Mesendoderm (in vitro differentiated cells): ENCODE results near the gene DGAT2.

ENCODE experiments used
- DNase-seq: peaks from one replicate; pipeline ENCODE4 v3.0.0; 2013
- H2AK5ac ChIP-seq: 2 replicates; pipeline ENCODE4 v1.6.1; 2013; ENCODE audit warnings: low read length, inconsistent platforms
- H2BK120ac ChIP-seq: 2 replicates; pipeline ENCODE4 v1.6.1; 2013; ENCODE audit warnings: low read depth, mild to moderate bottlenecking, low read length, moderate library complexity, mixed read lengths
- H2BK15ac ChIP-seq: replicated peaks from 2 replicates; pipeline ENCODE4 v1.6.1; 2013; ENCODE audit warnings: low read depth, mild to moderate bottlenecking, moderate library complexity
- H2BK5ac ChIP-seq: 2 replicates; pipeline ENCODE4 v1.6.1; 2013; ENCODE audit warnings: low read length, inconsistent platforms
- H3K18ac ChIP-seq: 2 replicates; pipeline ENCODE4 v1.6.1; 2013; ENCODE audit warnings: mild to moderate bottlenecking, low read length, mixed read lengths
- H3K23ac ChIP-seq: one replicate; pipeline ENCODE4 v1.6.1; 2013; ENCODE audit warnings: low read length
- H3K27ac ChIP-seq: 2 replicates; pipeline ENCODE4 v1.5.1; 2013; ENCODE audit warnings: low read depth, mild to moderate bottlenecking, inconsistent platforms, low read length, moderate library complexity
- H3K27me3 ChIP-seq: 2 replicates; pipeline ENCODE4 v1.6.1; 2013; ENCODE audit warnings: low read length, control low read depth, mild to moderate bottlenecking, inconsistent platforms; ENCODE audit not compliant: insufficient read depth, poor library complexity
- H3K36me3 ChIP-seq: 2 replicates; pipeline ENCODE4 v1.6.1; 2013; ENCODE audit warnings: low read length, inconsistent platforms; ENCODE audit not compliant: control insufficient read depth, insufficient read depth
- H3K4ac ChIP-seq: one replicate; pipeline ENCODE4 v1.6.1; 2013; ENCODE audit warnings: low read depth, mild to moderate bottlenecking, low read length, moderate library complexity
- H3K4me1 ChIP-seq: 2 replicates; pipeline ENCODE4 v1.6.1; 2013; ENCODE audit warnings: low read depth, low read length, inconsistent platforms; ENCODE audit not compliant: control insufficient read depth
- H3K4me2 ChIP-seq: 2 replicates; pipeline ENCODE4 v1.6.1; 2013; ENCODE audit warnings: low read length
- H3K4me3 ChIP-seq: 2 replicates; pipeline ENCODE4 v1.5.1; 2013; ENCODE audit warnings: mild to moderate bottlenecking, low read length
- H3K56ac ChIP-seq: one replicate; pipeline ENCODE4 v1.6.1; 2013; ENCODE audit warnings: low read length
- H3K79me1 ChIP-seq: 2 replicates; pipeline ENCODE4 v1.6.1; 2013; ENCODE audit warnings: low read length, inconsistent platforms
- H3K79me2 ChIP-seq: 2 replicates; pipeline ENCODE4 v1.6.1; 2013; ENCODE audit warnings: mild to moderate bottlenecking, low read length; ENCODE audit not compliant: control insufficient read depth, insufficient read depth
- H3K9ac ChIP-seq: 2 replicates; pipeline ENCODE4 v1.6.1; 2013; ENCODE audit warnings: low read length, inconsistent platforms
- H4K5ac ChIP-seq: one replicate; pipeline ENCODE4 v1.6.1; 2013; ENCODE audit warnings: low read length
- H4K8ac ChIP-seq: one replicate; pipeline ENCODE4 v1.6.1; 2013; ENCODE audit warnings: low read depth, mild to moderate bottlenecking, control low read depth, low read length, moderate library complexity
- WGBS: extraction: QIAGEN DNeasy Blood & Tissue Kit; methylation state at CpG from one replicate; pipeline ENCODE4 v1.1.7; 2013; ENCODE audit warnings: low lambda C conversion rate, missing lambda C conversion rate; ENCODE audit not compliant: insufficient coverage; ENCODE audit errors: extremely low coverage; 5-methylcytosine and 5-hydroxymethylcytosine counted together

DGAT2 gene

DNA sequence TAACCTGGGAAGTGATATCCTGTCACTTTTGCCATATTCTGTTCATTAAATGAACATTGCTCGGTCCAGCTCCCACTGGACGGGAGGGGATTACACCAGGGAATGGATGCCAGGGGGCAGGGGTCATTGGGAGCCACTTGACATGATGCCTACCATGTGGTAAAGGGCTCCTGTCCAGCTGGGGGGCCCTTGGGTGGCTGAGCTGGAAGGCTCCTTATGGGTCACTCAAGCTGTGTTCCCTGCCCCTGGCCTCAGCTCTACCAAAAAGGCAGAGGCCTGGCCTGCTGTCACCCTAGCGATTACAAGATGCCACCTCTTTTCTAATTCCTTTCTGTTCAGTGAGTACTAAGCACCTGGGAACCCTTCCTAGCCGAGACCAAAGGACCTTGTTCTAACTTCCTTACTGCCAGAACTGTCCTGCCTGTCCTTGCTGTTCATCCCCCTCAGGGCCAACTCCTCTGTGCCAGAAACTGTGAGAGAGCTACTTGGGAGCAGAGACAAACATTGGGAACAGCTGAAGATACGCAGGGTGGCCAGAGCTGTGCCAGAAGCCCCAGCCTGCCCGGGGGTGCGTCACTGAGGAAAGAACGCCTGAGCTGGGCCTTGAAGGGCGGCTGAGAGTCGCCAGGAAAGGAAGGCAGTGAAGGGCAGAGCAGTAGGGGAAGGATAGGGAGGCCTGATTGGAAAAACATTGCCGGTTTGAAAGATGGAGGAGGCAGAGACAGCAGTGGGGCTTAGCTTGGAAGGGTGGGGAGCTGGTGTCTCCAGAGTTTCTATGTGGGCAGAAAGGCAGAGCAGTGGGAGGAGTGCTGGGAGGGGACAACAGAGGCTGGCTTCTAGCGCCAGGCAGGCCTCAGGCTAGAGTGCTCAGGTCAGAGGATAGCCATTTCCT, 33.7 kb downstream of the DGAT2 start:
- Histone ChIP-seq H3K4ac (no peak overlapping the region), H3K18ac (no peak overlapping the region), H3K56ac (no peak overlapping the region), H3K4me1 (no peaks in the 10 kb centered on the region), H4K8ac (no peak overlapping the region), H3K36me3 (no peaks in the 10 kb centered on the region), H3K4me3 (no peak overlapping the region), H3K79me1 (no peaks in the 10 kb centered on the region), H3K27me3 (no peaks in the 10 kb centered on the region), H3K4me2 (no peak overlapping the region), H3K23ac (no peak overlapping the region), H3K79me2 (no peaks in the 10 kb centered on the region), H3K9ac (no peak overlapping the region), H2AK5ac (no peak overlapping the region), H2BK120ac (no peak overlapping the region), H3K27ac (no peak overlapping the region), H2BK15ac (no peak overlapping the region), H2BK5ac (no peak overlapping the region), H4K5ac (no peak overlapping the region)
- no peak for DNase-seq
- no CpG with 5 or more reads among the region's 12 CpGs for WGBS

DNA sequence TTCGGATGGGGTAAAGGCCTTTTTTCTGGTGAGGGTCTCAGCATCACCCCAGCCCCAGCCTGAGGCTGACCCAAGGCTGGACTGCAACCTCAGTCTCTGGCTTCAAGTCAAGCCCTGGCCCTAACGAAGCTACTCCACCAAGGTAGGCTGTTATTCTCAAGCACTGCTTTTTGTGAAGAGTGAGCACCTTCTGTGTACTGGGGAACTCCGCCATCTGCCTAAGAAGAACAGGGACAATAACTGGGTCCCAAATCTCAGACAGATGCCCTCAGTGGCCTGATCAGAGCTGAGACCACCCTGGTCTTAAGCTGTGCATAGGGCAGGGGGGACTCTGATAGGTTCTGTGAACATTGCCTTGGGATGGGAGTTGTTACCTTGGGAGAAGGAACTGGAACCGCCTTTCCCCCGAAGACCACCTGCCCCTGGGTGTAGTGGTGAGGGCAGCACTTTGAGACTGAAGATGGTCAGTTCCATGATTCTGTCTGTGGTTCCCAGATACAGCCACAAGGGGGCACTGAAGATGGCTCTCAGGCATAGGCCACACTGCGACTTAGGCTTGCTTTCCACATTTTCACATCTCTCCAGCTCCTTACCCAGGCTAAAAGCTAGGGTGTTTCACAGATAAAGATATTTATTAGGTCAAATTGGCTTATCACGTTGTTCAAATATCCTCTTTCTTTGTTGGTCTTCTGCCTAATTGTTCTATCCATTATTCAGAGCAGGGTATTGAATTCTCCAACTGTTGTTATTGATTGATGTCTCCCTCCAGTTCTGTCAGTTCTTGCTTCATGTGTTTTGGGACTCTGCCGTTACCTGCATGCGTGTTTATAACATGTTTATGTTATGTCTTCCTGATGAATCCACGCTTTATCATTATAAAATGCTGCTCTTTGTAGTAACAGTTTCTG, 34.6 kb downstream of the DGAT2 start:
- Histone ChIP-seq H3K4me2 (no peak overlapping the region), H3K36me3 (no peaks in the 10 kb centered on the region), H2BK5ac (no peak overlapping the region), H3K56ac (no peak overlapping the region), H3K4me3 (no peak overlapping the region), H4K8ac (no peak overlapping the region), H3K4ac (no peak overlapping the region), H3K9ac (no peak overlapping the region), H3K27ac (no peak overlapping the region), H3K23ac (no peak overlapping the region), H4K5ac (no peak overlapping the region), H3K4me1 (no peaks in the 10 kb centered on the region), H3K27me3 (no peaks in the 10 kb centered on the region), H3K79me1 (no peaks in the 10 kb centered on the region), H2AK5ac (no peak overlapping the region), H3K18ac (no peak overlapping the region), H2BK15ac (no peak overlapping the region), H2BK120ac (no peak overlapping the region), H3K79me2 (no peaks in the 10 kb centered on the region)
- DNase-seq = peak; percentile 74
- no CpG with 5 or more reads among the region's 10 CpGs for WGBS

DNA sequence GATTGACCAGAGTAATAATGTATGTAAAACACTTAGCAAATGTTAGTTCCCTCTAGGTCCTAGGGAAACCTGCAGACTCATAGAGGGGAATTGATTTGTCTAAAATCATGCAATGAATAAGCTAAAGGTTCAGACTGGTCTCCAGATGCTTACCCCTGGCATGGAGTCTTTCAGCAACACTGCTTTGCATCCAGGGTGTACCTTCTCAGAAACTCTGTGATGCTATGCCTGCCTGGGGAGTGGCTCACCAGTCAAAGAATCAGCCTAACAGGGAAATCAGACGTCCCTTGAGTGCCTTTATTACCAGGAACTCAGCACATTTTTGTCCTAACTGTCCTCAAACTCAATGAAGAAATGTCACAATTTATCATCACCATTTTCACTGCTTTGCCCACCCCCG, 40.5 kb downstream of the DGAT2 start:
- no CpG with 5 or more reads among the region's 2 CpGs for WGBS
- H4K8ac ChIP-seq = no peak overlapping the region
- H2BK15ac ChIP-seq = no peak overlapping the region
- H3K4ac ChIP-seq = no peak overlapping the region
- H2BK120ac ChIP-seq = no peak overlapping the region
- no peak overlapping the region for H3K23ac ChIP-seq
- H2BK5ac ChIP-seq = no peak overlapping the region
- H3K4me1 ChIP-seq = no peaks in the 10 kb centered on the region
- H3K4me3 ChIP-seq = no peak overlapping the region
- H3K79me1 ChIP-seq = no peaks in the 10 kb centered on the region
- no peaks in the 10 kb centered on the region for H3K27me3 ChIP-seq
- DNase-seq = no peak
- H2AK5ac ChIP-seq = no peak overlapping the region
- H3K79me2 ChIP-seq = no peaks in the 10 kb centered on the region
- H3K56ac ChIP-seq = no peak overlapping the region
- no peak overlapping the region for H3K4me2 ChIP-seq
- no peak overlapping the region for H3K27ac ChIP-seq
- no peaks in the 10 kb centered on the region for H3K36me3 ChIP-seq
- no peak overlapping the region for H4K5ac ChIP-seq
- no peak overlapping the region for H3K18ac ChIP-seq
- H3K9ac ChIP-seq = no peak overlapping the region

DNA sequence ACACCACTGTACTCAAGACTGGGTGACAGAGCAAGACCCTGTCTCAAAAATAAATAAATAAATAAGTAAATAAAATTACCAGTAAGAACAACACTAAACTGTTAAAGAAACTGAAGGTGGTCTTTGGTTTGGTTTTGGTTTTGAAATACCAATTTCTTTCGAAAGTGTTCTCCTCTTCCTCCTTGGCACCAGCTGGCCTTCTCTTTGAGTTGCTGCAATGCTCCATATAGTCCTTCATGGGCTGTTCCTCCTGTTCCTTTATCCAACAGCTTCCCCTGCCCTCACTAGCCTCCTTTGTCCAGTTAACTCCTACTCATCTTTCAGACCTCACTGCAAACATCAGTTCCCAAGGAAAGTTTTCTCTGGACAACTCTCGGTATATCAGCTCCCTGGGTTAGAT, 41.4 kb downstream of the DGAT2 start:
- H3K27me3 ChIP-seq = no peaks in the 10 kb centered on the region
- H3K36me3 ChIP-seq = no peaks in the 10 kb centered on the region
- no peak for DNase-seq
- no peak overlapping the region for H3K23ac ChIP-seq
- no peaks in the 10 kb centered on the region for H3K4me1 ChIP-seq
- no peak overlapping the region for H2BK120ac ChIP-seq
- H3K18ac ChIP-seq = no peak overlapping the region
- no peak overlapping the region for H2AK5ac ChIP-seq
- no peak overlapping the region for H4K8ac ChIP-seq
- no peak overlapping the region for H4K5ac ChIP-seq
- no peak overlapping the region for H3K27ac ChIP-seq
- H3K4ac ChIP-seq = no peak overlapping the region
- H3K4me3 ChIP-seq = no peak overlapping the region
- H3K56ac ChIP-seq = no peak overlapping the region
- no peaks in the 10 kb centered on the region for H3K79me1 ChIP-seq
- WGBS = no CpG with 5 or more reads among the region's 2 CpGs
- H3K79me2 ChIP-seq = no peaks in the 10 kb centered on the region
- no peak overlapping the region for H2BK15ac ChIP-seq
- H2BK5ac ChIP-seq = no peak overlapping the region
- H3K4me2 ChIP-seq = no peak overlapping the region
- H3K9ac ChIP-seq = no peak overlapping the region

DNA sequence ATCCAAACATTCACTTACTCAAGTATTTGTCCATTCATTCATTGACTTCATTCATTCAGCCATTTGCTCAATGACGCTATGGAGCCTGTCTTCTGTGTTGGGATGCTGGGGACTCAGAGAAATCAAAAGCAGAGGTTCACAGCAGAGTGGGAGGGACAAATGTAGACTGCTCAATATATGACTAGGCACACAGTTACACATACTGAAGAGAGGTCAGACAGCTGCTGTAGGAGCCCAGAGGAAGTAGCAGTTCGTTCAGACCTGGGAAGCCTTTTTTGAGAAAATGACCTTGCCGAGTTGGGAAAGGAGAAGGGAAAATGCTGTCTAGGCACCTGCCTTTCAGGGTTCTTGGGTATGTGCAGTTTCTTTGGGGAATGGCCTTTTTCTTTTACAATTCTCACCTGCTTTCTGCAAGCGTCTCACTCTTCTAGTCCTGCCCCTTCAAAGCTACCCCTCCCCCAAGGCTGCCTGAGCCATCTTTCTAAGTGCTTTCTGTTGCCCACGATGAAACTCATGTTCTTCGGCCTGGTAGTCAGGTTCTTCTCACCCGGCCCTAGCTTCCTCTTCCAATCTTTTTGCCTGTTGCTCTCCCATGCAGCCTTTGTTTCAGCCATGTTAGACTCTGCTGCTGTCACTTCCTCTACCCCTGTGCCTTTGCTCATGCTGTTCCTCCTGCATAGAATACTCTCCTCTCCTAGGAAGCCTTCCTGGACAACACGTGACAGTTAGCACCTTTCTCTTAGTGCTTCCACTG, 42.2 kb downstream of the DGAT2 start:
- Histone ChIP-seq H3K79me1 (no peaks in the 10 kb centered on the region), H3K18ac (no peak overlapping the region), H2AK5ac (no peak overlapping the region), H3K4me1 (no peaks in the 10 kb centered on the region), H2BK5ac (no peak overlapping the region), H2BK15ac (no peak overlapping the region), H3K27ac (no peak overlapping the region), H3K4me2 (no peak overlapping the region), H3K36me3 (no peaks in the 10 kb centered on the region), H3K9ac (no peak overlapping the region), H4K5ac (no peak overlapping the region), H4K8ac (no peak overlapping the region), H2BK120ac (no peak overlapping the region), H3K23ac (no peak overlapping the region), H3K56ac (no peak overlapping the region), H3K4me3 (no peak overlapping the region), H3K79me2 (no peaks in the 10 kb centered on the region), H3K27me3 (no peaks in the 10 kb centered on the region), H3K4ac (no peak overlapping the region)
- no peak for DNase-seq
- no CpG with 5 or more reads among the region's 8 CpGs for WGBS
